Epidermal melanocyte (primary cell): ENCODE results near the gene ADRB1.

ENCODE experiments used
- DNase-seq: peaks from one replicate; pipeline ENCODE4 v3.0.0; 2011; ENCODE audit warnings: low spot score; ENCODE audit not compliant: insufficient read length

Gene ADRB1

DNA sequence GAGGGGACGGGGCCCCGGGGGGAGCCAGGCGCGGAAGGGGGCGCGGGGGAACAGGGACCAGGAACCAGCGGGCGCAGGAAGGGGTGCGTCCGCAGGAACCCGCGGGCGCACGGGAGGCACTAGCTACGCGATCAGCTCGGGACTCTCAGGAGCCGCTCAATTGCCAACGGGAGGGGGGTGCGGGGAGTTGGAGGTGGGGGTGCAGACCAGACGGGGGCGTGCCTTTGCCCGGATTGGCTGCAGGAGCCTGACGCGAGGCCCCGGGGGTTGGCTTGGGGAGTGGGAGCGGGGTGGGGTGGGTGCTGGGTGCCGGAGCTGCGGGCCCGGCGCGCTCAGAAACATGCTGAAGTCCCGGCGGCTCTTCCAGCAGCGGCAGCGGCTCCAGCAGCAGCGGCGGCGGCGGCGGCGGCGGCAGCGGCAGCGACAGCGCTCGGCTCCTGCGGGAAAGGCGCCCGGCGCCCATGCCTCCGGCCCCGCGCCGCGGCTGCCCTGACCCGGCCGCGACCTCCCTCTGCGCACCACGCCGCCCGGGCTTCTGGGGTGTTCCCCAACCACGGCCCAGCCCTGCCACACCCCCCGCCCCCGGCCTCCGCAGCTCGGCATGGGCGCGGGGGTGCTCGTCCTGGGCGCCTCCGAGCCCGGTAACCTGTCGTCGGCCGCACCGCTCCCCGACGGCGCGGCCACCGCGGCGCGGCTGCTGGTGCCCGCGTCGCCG, at the start of gene ADRB1:
Gene ADRB1, plus strand, starts transcription at position 335 of the 715 bp plus-strand sequence. Its CDS starts 267 bp downstream, at position 602.
- no peak for DNase-seq

DNA sequence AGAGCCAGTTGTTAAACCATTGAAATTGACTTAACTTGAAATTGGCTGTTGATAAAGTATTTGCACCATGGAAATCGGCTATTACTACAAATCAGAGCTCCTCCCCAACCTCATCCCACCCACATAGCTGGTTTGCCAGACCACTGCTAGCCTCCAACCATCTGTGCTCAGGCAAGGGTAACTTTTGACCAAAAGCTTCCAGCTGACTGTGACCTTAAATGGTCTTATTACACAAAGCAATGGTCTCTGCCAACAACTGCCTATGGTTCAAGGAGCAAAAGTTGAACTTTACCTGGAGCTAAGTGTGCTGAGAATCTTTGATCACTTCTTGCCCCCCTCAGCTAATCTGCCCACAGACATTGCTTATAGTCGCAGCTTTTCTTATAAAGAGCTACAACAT, 48.5 kb upstream of the ADRB1 start:
- no peak for DNase-seq

DNA sequence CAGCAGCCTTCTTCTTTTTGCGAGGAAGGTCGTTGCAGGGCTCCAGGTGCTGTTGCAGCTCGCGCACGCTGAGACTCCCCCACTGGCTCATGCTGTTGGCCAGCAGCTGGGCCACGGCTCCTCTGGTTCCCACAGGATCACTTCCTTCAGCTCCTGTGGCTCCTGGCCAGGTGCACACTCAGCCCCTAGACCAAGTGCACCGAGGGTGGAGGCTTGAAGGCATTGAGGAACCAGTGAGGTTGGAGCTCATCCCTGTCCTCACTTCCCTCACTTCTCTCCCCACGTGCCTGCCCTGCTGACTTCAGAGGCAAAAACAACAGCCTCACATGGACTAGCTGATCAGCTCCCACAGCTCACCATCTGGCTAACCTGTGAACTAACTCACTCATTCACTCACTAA, 46.2 kb upstream of the ADRB1 start:
- DNase-seq: no peak

DNA sequence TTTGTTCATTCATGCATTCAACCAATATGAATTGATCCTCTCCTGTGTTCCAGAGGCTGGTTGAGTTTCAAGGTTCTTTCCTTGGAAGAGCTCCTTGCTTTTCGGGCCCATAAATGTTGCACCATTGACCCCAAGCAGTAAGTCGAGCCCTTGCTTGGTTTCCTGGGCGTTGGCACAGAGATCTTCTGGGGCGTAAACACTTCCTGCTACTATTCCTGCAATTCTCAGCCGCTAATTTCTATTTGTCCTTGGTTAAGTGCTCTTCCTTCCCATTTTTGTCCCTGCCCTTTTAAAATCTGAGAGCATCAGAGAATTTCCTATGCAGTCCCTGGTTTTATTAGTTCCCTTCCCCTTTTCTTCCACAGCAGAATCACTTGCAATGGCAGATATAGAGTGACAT, 44.1 kb upstream of the ADRB1 start:
- DNase-seq: no peak

DNA sequence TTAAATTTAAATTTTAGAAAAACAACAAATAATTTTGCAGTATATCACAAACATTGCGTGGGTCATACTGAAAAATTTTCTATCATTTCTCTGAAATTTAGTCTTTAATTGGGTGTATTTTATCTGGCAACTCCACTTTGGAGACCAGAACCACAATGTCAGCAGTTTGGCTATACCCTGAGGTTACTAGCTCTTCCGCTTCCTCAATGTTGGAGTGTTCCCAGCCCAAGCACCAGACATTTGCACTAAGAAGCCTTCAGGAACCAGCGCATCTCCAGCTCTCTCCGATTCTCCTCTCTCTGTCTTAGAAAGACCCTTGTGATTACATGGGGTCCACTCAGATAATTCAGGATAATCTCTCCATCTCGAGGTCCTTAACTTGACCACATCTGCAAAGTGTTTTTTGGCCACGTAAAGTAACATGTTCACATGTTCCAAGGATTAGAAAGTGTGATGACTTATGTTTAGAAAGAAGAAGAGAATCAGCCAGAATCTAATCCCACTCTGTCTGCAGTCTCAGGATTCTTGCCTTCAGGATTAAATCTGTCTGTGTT, 43.1 kb upstream of the ADRB1 start:
- DNase-seq: no peak

DNA sequence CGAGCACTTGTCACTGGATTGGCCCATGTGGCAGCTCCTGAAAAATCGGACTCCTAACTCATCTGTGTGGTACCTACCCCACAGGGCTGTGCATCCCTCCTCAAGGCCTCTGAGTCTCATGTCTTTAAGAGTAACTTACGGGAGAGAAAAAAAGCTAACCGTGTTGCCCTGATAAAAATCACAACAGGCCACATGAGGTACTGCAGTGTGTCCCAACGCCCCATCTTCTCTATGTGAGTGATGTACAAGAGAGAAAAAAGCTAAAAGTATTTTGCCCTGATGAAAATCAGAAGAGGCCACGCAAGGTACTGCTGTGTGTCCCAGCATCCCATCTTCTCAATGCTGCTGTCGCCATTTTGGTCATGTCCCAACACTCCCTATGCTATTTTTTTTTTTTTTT, 41.2 kb upstream of the ADRB1 start:
- DNase-seq: no peak

DNA sequence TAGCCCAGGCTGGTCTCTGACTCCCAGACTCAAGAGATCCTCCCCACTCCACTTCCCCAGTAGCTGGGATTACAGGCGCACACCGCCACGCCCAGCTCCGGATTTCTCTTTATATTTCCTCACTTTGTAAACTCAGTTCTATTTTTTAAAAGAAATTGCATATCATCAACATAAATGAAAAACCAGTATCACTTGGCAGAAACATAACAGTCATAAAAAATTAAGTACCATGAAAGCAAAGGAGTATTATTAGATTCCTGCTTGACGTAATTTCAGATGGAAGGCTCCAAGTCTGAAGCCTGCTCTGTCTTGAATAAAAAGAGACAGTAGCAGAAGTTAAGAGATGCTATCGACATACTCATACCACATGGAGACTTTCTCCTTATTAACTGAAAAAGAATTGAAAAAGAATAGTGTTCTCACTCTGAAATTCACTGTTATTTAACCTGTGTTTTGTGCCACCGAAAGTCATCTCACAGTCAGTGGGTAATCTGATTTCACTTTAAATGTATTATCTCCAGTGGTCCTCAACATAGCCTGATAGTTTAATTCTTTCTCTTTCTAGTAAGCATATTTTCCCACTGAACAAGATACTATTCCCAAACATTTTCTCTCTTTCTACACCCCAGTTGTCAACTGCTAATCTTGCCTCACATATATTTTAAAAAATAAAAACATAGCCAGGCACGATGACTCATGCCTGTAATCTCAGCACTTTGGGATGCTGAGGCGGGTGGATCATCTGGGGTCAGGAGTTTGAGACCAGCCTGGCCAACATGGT, 40.3 kb upstream of the ADRB1 start:
- DNase-seq: no peak

DNA sequence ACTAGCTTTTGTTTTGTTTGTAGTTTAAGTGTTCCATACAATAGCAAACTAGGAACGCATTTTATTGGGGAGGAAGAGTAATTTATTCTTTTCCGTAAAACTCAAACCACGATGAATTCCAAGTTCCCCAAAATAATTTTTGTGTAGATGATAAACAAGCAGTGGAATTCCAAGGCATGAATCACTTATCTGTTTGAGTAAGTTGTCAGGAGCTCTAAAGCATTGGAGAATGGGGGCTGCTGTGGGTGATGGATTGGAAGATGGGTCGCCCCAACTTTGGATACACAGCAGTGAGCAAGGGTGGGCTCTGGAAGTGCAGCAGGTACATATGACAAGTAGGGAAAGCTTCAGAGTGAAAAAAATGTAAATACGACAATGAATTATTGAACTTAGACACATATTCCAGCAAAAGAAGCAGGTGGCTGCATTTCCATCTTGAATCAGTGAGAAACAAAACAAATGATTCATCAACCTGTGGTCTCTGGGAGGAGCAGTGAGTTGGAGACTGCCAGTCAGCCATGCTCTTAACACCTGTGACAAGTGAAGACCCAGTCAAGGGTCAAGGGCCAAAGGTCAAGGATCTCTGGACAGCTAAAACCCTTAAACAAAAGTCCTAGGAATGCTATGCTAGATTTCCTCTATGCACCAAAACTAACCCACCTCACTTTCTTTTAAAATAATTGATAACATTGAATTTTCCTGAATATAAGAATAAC, 34.2 kb upstream of the ADRB1 start:
- DNase-seq: no peak

DNA sequence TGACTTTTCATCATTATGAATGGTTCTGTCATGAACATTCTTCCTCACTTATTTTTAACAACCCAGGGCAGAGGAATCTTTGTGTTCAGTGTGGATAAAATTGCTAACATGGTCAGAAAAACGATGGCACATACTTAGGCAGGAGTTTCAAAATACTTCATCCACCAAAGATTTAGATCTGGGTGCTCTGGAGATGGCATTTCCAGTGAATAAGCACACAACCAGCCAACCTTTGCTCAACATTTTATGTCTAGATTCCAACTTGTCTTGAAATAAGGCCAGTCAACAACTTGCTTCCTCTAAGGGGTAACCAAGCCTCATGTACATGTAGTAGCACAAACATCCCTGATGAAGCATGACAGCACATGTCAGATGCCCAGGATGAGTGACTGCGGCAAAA, 33.4 kb upstream of the ADRB1 start:
- DNase-seq: no peak

DNA sequence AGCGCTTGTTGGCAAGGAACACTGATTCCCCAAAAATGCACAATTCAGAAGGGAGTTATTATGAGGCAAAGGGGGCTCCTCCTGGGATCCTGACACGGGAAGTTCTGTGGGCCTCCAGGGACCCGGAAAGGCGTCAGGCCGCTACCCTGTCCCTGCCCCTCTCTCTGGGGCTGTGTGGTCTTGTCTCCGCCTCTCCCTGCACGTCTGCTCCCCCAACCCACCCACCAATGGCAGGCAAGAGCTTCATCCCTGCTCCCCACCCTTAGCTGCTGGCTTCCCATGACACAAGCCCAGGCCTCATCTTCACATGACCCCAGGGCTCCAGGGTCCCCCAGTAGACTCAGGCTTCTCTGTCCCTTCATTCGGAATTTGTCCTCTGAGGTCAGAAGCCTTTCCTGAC, 31.0 kb upstream of the ADRB1 start:
- no peak for DNase-seq

DNA sequence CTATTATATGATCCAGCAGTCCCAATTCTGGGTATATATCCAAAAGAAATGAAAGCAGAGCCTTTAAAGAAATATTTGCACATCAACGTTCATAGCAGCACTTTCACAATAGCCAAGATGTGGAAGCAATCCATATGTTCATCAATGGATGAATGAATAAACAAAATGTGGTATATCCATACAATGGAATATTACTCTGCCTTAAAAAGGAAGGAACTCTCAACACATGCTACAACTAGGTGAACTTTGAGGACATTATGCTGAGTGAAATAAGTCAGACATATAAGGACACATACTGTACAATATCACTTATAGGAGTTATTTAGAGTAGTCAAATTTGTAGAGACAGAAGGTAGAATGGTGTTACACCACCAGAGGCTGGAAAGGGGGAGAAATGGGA, 28.0 kb upstream of the ADRB1 start:
- no peak for DNase-seq

DNA sequence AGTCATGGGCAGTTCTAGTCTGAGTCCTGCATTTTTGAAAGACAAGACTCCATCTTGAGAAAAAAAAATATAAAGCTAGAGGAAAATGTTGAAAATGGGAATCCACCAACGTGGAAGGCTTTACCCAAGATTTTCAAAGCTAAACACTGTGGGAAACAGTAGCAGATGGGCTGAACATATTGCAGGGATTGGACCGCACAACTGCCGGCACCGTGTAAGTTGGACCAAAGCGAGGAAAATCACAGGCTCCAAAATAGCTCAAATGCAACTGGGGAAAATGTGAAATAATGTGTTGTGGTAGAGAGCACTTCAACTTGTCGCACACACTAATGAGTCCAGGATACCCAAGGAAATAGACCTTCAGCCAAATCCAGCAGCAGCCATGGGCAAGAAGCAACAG, 26.4 kb upstream of the ADRB1 start:
- no peak for DNase-seq

DNA sequence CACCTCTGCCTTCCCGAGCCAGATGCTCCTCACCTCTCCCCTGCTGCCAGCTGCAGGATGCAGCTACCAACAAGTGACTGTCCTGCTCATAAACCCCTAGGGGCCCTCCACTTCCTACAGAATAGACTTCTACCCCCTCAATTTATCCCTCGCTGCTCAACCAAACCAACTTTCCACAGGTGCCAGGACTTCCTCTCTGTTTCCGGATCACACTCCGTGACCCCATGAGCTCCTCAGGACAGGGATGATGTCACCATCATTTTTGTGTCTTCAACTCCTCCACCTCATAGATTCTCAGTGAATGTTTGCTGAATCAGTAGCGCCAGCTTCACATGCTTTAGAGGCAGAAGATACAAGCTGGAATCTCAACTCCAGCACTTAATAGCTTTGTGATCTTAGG, 25.8 kb upstream of the ADRB1 start:
- no peak for DNase-seq

DNA sequence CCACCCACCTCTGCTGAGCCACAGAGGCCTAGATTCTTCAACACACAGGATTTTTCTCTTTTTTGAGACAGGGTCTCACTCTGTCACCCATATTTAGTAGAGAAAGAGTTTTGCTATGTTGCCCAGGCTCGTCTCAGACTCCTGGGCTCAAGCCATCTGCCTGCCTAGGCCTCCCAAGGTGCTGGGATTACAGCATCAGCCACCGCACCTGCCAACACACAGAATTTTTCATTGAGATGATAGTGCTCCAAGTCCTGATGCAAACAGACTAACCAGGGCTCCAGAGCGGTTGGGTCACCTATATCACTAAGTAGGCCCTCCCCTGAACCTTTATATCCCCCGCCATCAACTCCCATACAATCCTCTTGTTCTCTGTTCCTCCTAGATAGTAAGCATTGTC, 24.4 kb upstream of the ADRB1 start:
- DNase-seq: no peak

DNA sequence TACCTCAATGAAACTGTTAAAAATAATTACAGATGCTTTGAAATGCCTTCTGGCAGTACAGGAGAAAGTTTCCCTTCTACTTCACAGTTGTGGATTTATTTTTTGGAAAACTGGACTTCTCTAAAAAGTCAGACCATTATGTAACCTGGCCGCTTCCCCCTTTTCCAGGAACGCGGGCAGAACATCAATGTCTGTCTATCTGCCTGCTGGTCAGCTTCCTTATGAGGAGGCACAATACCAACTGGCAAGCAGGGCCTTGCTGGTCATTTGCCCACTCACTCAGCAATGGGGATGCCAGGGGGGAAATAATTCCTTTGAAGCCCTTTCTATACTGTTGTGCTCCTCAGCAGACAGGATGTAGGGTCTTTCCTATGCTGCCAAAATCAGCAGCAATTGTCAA, 22.5 kb upstream of the ADRB1 start:
- DNase-seq: no peak

DNA sequence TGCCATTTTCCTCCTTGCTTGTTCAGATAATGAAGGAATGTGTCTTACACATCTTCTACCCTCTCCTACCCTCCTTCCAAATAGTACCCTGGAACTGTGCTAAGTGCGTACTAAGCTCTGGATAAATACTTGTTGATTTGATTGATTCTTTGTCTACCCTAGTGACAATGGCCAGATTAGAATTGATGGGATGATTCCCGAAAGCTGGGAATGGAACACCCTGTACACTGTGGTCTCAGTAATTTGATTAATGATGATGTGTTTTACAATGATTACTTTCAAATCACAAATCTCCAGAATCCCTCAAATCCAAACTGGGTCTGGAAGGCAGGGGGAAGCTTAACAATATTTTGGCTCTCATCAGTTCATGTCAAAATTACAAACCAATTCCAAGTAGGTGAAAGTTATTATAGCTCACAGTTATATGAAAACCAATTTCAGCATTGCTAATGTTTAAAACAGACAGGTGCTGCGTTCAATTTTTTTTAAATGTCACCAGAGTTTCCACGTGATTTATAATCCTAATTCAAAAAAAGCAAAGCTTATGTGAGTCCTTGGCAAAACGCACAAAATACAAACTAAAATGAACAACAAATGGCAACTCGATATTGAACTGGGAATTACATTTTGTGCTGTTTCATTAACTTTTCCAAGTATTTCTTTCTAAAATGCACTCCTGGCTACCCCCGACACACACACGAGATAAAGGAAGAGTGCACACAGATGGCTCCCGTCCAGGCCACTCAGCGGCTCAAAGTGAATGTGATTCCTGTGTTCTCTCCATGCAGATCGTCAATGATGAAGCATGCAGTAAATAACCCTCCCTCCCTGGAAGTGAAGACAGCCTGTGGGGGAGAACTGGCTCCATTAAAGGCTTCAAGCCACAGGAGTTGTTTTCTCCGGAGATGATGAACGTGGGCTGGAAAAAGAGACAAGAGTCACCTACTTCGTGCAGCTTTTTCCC, 21.7 kb upstream of the ADRB1 start:
- DNase-seq: no peak

DNA sequence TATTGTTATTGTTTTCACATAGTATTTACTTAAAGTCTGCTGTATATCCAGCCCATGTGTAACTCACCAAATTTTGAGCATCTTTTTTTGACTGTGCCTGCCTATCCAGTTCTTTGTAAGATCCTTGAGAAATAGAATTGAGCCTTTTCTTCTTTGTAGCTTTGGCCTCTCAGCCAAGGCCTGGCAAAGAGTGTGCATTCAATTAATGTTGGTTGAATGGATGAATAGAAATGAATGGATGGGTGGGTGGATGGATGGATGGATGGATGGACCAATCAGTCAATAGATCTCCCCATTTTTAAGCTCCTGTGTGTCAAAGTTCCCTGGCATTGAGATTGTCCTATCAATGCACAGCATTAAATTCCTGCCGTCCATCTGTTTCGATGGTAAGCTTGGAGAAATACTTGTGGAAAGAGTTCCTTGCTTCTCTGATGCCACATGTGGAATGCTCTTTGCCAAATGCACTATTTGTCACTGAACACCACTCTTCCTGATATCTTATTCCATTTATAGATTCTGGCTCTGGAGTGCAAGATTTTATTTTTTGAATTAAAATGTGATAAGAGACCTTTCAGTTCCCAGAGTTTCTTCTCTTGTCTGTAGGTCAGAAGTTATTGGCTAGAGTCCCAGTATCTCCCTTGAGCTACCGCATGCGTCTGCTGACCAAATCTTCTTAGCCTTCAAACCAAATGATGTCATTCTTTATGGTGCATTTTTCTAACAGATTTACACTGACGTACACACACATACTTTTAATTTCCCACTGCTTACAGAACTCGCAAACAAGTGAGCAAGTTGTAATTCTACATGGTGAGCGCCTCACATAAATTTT, 20.7 kb upstream of the ADRB1 start:
- no peak for DNase-seq

DNA sequence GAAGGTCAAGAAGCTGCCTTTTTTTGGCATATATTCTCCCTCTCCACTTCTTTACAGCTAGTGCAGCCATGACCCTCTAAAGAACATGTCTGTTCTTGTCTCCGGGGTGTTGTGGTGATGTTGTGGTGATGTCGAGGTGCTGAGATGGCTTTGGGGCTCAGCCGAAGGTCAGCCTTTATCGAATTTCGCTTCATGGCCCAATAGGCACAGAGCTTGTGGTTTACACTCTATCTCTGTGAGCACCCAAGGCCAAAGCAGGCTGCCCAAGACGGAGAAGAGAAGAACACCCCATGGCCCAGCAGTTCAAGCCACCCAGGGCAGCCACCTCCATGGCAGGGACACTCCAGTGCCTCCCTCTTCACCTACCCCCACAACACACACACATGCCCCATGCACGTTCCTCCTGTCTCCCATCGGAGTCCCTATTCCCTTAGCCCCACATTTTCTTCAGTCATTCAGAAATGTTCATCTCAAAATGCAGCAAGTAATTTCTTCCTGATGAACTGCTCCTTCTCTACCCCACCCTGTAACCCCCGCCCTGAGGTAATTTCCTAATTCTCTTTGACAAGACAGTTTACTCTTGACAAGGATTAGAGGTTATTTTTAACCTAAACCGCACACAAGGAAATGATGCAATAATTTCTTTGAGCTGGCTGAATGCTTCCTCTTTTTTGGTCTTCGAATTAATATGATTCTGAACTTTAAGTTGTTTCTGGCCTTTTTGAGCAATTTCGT, 18.6 kb upstream of the ADRB1 start:
- no peak for DNase-seq

DNA sequence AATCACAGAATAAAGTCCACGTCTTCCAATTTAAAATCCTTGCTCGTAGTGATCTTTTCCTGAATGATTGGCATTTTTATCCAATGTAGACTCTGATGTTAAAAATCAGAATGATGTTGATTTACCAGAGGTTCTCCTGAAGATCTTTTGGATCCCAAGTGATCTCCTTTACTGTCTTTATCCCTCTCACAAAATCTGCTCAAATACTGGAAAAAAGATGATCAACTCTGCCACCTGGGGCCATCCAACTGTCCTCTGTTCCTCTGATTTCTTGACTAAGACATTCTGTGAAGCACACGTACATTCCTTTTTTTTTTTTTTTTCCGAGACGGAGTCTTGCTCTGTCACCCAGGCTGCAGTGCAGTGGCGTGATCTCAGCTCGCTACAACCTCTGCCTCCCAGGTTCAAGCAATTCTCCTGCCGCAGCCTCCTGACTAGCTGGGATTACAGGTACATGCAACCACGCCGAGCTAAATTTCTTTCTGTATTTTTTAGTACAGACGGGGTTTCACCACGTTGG, 18.0 kb upstream of the ADRB1 start:
- no peak for DNase-seq
